NCI-H748 (cell line): ENCODE results near the gene TMC8.

ENCODE experiments used
- DNase-seq: peaks from one replicate; lab custom pipeline; 2025; ENCODE audit not compliant: unreplicated experiment; lab: John Stamatoyannopoulos, UW

TMC8 gene

GRCh38 chr17:78124081-78124835 is 6.3 kb upstream of the TMC8 start:
- no peak for DNase-seq

- DNase-seq: no peak
Measured at GRCh38 chr17:78124836-78125137, 5.8 kb upstream of the TMC8 start.

GRCh38 chr17:78125138-78125913 is 5.2 kb upstream of the TMC8 start:
- DNase-seq: no peak

DNA sequence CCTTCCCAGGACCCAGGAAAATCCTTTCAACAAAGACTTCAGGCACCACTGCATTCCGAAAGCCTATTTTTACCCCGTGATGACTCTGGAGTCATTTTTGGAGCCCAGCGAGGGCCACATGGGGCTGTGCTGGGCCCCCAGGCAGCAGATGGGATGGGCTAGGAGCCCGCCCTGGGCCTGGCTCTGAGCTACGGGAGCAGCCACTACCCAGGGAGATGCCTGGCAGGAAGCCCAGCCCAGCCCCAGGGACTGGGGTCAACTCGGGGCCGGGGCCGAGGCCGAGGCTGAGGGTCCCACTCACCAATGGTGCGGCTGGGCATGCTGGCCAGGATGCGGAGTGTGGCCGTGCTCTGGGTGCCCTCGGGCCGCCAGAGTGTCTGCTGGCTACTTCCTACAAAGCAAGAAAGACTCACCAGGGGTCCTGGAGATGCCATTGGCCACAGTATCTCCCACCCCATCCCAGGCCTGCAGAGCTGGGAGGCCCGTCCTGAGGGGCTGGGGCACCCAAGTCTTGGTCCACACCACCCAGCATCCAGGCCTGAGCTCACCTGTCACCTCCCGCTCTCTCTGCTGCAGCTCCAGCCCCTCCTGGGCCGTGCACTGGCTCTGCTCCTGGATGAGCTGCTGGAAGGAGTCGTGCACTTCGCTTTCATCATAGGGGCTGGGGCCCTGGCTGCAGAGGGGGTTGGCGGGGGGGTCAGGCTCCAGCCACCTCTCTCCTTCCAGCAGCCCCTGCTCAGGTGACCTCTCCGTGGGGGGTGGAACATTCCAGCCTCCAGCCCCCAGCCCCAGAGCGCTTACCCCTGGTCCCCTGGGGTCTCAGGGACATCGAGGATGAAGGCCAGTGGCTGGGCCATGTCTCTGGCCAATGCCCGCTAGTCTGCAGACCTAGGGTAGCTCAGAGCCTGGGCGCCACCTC is 4.3 kb upstream of the TMC8 start:
- DNase-seq: no peak

GRCh38 chr17:78126895-78127238 is 3.7 kb upstream of the TMC8 start:
- no peak for DNase-seq

GRCh38 chr17:78127239-78127887 is 3.2 kb upstream of the TMC8 start:
- no peak for DNase-seq

- DNase-seq: peak; percentile 36
Measured at GRCh38 chr17:78127888-78128550, 2.6 kb upstream of the TMC8 start.

DNA sequence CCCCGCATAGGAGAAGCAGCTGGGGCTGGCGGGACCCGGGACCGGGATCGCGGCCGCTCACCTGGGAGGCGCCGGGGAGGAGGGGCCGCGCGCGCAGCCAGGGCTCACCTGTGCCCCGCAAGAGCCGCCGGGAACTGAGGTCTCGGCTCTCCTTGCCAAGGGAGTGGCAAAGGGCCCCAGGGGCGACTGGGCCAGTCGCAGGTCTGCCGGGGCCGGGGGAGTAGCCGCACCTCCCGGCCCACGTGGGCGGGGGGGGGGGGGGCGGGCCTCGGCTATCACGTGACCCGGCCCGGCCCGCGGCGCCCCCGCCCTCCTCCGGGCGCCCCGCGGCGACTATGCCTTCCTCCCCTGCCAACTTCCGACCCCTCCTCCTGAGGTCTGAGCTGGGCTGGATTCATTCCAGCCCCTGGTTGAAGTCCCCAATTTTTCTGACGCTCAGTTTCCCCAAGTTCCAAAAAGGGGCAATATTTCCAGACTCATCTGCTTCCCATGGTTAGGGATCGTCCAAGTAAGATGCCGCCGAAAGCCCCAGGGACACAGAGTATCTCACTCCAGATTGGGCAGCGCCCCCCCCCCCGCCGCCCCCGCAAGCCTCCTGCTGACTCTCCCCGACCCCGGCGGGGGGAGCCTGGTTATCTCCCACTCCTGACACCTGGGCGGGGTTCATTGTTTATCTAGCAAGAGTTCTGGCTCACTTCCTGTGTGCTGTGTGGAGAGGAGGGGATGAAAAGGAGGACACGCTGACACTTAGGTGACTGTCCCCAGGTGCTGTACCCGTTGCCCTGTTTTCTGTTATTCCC is 1.8 kb upstream of the TMC8 start, which contains the start of gene TMC6:
Gene TMC6 (minus strand): TSS at position 205 of the 800 bp plus-strand sequence. CDS start 1,923 bp downstream, outside the sequence.
- DNase-seq: peak; percentile 67

GRCh38 chr17:78129351-78130089 is 1.1 kb upstream of the TMC8 start:
- no peak for DNase-seq

- DNase-seq: no peak
Measured at GRCh38 chr17:78130090-78130436, 508 bp upstream of the TMC8 start.

GRCh38 chr17:78131172-78132083 is 857 bp downstream of the TMC8 start:
- no peak for DNase-seq

GRCh38 chr17:78132084-78132676 is 1.6 kb downstream of the TMC8 start:
- no peak for DNase-seq

DNA sequence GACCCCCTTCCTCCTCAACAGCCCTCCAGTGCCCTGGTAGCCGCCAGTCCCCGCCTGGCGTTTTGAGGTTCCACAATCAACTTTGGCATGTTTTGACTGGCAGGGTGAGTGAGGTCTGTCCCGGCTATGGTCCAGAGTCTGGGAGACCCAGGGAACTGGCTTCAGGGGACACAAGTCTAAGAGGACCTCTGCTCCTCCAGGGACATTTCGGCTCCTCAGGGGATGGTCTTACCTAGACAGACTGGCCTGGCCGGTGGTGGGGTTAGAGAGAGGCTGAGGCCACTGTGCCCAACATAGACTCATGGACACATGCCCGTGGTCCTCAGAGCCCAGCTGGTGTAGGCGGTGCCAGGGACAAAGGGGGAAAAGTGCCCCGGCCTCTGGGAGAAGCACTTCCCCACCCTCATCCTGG is 2.2 kb downstream of the TMC8 start:
- no peak for DNase-seq

DNA sequence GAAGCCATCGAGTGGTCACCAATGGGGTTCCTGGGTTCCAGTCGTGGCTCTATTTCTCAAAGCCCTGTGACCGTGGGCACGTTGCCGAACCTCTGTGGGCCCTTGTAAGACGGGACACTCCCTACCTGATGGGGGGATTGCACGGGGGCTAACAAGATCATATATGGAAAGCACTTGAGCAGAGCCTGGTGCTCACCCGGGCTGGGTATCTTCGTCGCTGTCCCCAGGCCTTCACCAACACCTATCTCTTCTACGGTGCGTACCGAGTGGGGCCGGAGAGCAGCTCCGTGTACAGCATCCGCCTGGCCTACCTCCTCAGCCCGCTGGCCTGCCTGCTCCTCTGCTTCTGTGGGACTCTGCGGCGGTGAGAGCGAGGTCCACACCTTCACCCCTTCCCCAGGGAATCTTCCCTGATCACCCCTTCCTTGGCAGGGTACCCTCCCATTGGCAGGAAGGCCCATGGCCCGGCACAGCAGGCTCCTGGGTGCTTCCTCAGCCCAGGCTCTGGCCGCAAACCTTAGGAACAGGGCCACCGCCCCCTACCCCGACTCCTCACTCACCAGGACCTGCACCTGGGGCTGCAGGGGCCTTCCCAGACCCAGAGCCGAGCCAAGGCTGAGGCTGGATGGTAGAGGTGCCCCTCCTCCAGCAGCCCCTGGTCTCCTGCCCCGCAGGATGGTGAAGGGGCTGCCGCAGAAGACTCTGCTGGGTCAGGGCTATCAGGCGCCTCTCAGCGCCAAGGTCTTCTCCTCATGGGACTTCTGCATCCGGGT is 2.8 kb downstream of the TMC8 start:
- DNase-seq: no peak

DNA sequence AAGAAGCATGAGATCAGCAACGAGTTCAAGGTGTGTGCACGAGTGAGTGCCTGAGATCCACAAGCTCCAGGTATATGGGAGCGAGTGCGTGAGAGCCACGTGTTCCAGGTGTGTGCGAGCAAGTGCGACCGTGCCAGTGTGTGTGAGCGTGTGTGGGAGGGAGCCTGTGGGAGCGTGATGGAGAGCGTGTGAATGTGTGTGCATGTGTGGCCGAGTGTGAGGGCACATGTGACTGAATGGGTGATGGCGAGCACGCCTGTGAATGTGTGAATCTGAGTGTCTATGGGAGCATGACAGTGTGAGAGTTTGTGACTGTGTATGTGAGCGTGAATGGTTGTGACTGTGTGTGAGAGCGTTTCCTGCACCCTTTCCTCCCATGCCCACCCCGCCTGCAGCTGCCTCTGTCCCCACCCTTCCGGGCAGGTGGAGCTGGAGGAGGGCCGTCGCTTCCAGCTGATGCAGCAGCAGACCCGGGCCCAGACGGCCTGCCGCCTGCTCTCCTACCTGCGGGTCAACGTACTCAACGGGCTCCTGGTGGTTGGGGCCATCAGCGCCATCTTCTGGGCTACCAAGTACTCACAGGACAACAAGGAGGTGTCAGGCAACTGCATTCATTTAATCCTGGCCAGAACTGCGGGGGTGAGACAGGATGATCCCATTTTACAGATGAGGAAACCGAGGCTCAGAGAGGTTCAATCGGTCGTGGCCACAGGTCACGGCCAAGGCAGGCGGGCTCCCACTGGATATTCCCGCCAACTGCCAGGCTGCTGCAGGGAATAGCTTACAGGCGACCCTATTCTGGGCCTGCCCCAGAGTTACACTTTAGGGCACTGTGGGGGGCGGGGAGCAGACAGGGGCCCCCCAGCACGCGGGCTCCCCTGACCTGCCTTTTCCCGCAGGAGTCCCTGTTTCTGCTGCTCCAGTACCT is 3.7 kb downstream of the TMC8 start:
- peak; percentile 82 for DNase-seq

DNA sequence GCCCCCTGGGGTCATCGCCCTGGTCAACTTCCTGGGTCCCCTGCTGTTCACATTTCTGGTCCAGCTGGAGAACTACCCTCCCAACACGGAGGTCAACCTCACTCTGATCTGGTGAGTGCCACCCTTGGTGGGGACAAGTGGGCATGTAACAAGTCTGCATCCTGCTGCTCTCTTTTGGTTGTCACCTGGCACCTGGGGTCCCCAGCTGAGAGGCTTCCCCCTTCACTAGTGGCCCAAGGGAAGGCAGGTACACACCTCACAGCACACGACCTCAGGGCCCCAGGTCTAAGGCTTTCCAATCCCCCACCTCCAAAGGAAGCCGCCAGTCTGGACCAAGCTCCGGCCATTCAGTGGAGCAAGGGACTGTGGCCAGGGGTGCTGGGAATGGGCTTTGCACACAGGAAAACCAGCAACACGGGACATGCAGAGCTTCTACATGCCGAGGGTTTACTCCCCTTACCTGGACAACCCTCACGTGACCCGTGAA is 4.4 kb downstream of the TMC8 start:
- no peak for DNase-seq
